NT2/D1 (cell line): ENCODE data around the gene ZBTB7A.
"Not testable (repeated sequence)": the region's sequence is repeated elsewhere in the genome, so short reads cannot be mapped to it uniquely, and the experiment has no call there.

Source experiments
- YY1 ChIP-seq: IDR thresholded peaks from 2 replicates; pipeline ENCODE4 v1.6.1; 2011; ENCODE audit not compliant: insufficient read length, insufficient read depth
- ZNF274 ChIP-seq: IDR thresholded peaks from 2 replicates; pipeline ENCODE4 v1.6.1; 2011; ENCODE audit warnings: mild to moderate bottlenecking, low read depth, low read length

- TF ChIP-seq ZNF274, YY1: not testable (repeated sequence)
Observed at GRCh38 chr19:4000798-4001197, 65.9 kb downstream of the ZBTB7A start.
